ENCODE data around the gene ATP1B1. TPM values are rescaled to one million over a fixed set of nuclear protein-coding genes. Genes with fewer than 3 reads are reported as not detected.

The ATP1B1 gene
- total RNA-seq, 1 experiment from 2014 or later, result 48.6 TPM

GRCh38 chr1:169180174-169180573 lies 73.7 kb downstream of the ATP1B1 start:
- H3K4me3 ChIP-seq (replicated peaks in 1 of 2; ENCODE audit: low read depth in 1 of 2, low read length in 2 of 2), result no peak overlapping the region
- DNase-seq (ENCODE audit: low read depth, low spot score) (no peak), ATAC-seq (no peak)
- H3K9ac ChIP-seq (ENCODE audit: low read length), result no peak overlapping the region
- H3K9me2 ChIP-seq (ENCODE audit: insufficient read depth), result no peaks in the 10 kb centered on the region
- no peak for TF ChIP-seq POLR2A (IDR thresholded peaks at IDR 0.05; ENCODE audit: borderline replicate concordance, extremely low read depth, insufficient read depth, insufficient read length)
- no peak for TF ChIP-seq EZH2 (IDR thresholded peaks at IDR 0.05)
- TF ChIP-seq, protein P1, sequence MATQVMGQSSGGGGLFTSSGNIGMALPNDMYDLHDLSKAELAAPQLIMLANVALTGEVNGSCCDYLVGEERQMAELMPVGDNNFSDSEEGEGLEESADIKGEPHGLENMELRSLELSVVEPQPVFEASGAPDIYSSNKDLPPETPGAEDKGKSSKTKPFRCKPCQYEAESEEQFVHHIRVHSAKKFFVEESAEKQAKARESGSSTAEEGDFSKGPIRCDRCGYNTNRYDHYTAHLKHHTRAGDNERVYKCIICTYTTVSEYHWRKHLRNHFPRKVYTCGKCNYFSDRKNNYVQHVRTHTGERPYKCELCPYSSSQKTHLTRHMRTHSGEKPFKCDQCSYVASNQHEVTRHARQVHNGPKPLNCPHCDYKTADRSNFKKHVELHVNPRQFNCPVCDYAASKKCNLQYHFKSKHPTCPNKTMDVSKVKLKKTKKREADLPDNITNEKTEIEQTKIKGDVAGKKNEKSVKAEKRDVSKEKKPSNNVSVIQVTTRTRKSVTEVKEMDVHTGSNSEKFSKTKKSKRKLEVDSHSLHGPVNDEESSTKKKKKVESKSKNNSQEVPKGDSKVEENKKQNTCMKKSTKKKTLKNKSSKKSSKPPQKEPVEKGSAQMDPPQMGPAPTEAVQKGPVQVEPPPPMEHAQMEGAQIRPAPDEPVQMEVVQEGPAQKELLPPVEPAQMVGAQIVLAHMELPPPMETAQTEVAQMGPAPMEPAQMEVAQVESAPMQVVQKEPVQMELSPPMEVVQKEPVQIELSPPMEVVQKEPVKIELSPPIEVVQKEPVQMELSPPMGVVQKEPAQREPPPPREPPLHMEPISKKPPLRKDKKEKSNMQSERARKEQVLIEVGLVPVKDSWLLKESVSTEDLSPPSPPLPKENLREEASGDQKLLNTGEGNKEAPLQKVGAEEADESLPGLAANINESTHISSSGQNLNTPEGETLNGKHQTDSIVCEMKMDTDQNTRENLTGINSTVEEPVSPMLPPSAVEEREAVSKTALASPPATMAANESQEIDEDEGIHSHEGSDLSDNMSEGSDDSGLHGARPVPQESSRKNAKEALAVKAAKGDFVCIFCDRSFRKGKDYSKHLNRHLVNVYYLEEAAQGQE (IDR thresholded peaks at IDR 0.05; ENCODE audit: low read depth), result no peak
- no peak for TF ChIP-seq ELF1 (IDR thresholded peaks at IDR 0.05; ENCODE audit: borderline replicate concordance, low read depth)
- TF ChIP-seq EGR1 (IDR thresholded peaks at IDR 0.05; ENCODE audit: low read depth), result no peak
- TF ChIP-seq ZBTB33 (IDR thresholded peaks at IDR 0.05; ENCODE audit: extremely low read depth, insufficient replicate concordance, low read length), result no peak
- TF ChIP-seq ZFX (IDR thresholded peaks at IDR 0.05), result no peak
- TF ChIP-seq CEBPB (IDR thresholded peaks at IDR 0.05; ENCODE audit: low read depth), result no peak
- no peak for TF ChIP-seq FOSL1 (IDR thresholded peaks at IDR 0.05; ENCODE audit: low read depth)
- no peak for TF ChIP-seq ZNF274 (IDR thresholded peaks at IDR 0.05; ENCODE audit: low read depth, low read length)
- no peak for TF ChIP-seq SP1 (IDR thresholded peaks at IDR 0.05; ENCODE audit: low read depth)
- no peak for TF ChIP-seq RAD21 (IDR thresholded peaks at IDR 0.05; ENCODE audit: low read depth)
- TF ChIP-seq TCF7L2 (IDR thresholded peaks at IDR 0.05; ENCODE audit: borderline replicate concordance, extremely low read depth, insufficient read depth, insufficient read length), result no peak
- no peak for TF ChIP-seq POLR2AphosphoS5 (IDR thresholded peaks at IDR 0.05; ENCODE audit: low read depth, low read length)
- no peak for TF ChIP-seq YY1 (IDR thresholded peaks at IDR 0.05; ENCODE audit: extremely low read depth, insufficient replicate concordance, low read depth, low read length)
- H3K79me2 ChIP-seq (ENCODE audit: insufficient read depth, low read length), result no peaks in the 10 kb centered on the region
- no peak overlapping the region for H2AFZ ChIP-seq (ENCODE audit: low read depth, low read length, poor library complexity, severe bottlenecking)
- no peaks in the 10 kb centered on the region for H3K9me3 ChIP-seq (ENCODE audit: control insufficient read depth in 1 of 2, insufficient read depth in 1 of 2, low read depth in 1 of 2, low read length in 2 of 2)
- RAD21 ChIA-PET (ENCODE audit: low non-redundant PET in 1 of 2, low total read pairs in 2 of 2, uncharacterized antibody in 2 of 2, unreplicated experiment in 2 of 2), result no interaction called here
- no peak overlapping the region for H3K27ac ChIP-seq (ENCODE audit: low read depth, low read length)
- H3K27me3 ChIP-seq (ENCODE audit: insufficient read depth, low read length), result no peaks in the 10 kb centered on the region
- CTCF ChIA-PET, result no interaction called here
- H3K4me1 ChIP-seq (ENCODE audit: control insufficient read depth in 1 of 2, insufficient read depth in 2 of 2, low read length in 2 of 2), result no peaks in the 10 kb centered on the region
- no TSS peak for BruUV-seq (replicated peaks)
- no peaks in the 10 kb centered on the region for H4K20me1 ChIP-seq (ENCODE audit: insufficient read depth)
- POLR2A ChIA-PET, result no interaction called here
- intact Hi-C loops (cut with micrococcal nuclease), result no loop called here
- H3K36me3 ChIP-seq (ENCODE audit: control insufficient read depth in 1 of 2, insufficient read depth in 2 of 2, low read length in 2 of 2), result no peaks in the 10 kb centered on the region
- no peak overlapping the region for H3K4me2 ChIP-seq (ENCODE audit: low read length)
